ENCODE data around the gene BCL7A.

- TF ChIP-seq, protein P1, sequence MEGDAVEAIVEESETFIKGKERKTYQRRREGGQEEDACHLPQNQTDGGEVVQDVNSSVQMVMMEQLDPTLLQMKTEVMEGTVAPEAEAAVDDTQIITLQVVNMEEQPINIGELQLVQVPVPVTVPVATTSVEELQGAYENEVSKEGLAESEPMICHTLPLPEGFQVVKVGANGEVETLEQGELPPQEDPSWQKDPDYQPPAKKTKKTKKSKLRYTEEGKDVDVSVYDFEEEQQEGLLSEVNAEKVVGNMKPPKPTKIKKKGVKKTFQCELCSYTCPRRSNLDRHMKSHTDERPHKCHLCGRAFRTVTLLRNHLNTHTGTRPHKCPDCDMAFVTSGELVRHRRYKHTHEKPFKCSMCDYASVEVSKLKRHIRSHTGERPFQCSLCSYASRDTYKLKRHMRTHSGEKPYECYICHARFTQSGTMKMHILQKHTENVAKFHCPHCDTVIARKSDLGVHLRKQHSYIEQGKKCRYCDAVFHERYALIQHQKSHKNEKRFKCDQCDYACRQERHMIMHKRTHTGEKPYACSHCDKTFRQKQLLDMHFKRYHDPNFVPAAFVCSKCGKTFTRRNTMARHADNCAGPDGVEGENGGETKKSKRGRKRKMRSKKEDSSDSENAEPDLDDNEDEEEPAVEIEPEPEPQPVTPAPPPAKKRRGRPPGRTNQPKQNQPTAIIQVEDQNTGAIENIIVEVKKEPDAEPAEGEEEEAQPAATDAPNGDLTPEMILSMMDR (conservative IDR thresholded peaks at IDR 0.05 in 1 of 2, IDR thresholded peaks at IDR 0.05 in 1 of 2; ENCODE audit: extremely low read depth in 1 of 2, insufficient read depth in 1 of 2, low read depth in 1 of 2, low read length in 2 of 2) = no peak
- no peak for TF ChIP-seq EZH2 (IDR thresholded peaks at IDR 0.05; ENCODE audit: borderline replicate concordance, low read length)
Measured at GRCh38 chr12:122072031-122072970, 50.6 kb downstream of the BCL7A start.

Measured in mammary epithelial cell (primary cell).